GM19372 (cell line): ENCODE data around the gene DND1.
"Not testable (repeated sequence)": the region's sequence is repeated elsewhere in the genome, so short reads cannot be mapped to it uniquely, and the experiment has no call there.

ENCODE experiments used
- ATAC-seq: cut with Tn5 transposase; IDR thresholded peaks from one replicate; pipeline ENCODE4 v1.9.1; 2021; ENCODE audit warnings: mild to moderate bottlenecking, low read depth, moderate library complexity; ENCODE audit not compliant: unreplicated experiment

DND1 gene

GRCh38 chr5:140674211-140674610 is 835 bp upstream of the DND1 start:
- no peak for ATAC-seq

GRCh38 chr5:140672455-140673186 is 755 bp downstream of the DND1 start:
- no peak for ATAC-seq

- no peak for ATAC-seq
Measured at GRCh38 chr5:140671472-140672125, 1.8 kb downstream of the DND1 start.

- not testable (repeated sequence) for ATAC-seq
Measured at GRCh38 chr5:140671035-140671434, 2.3 kb downstream of the DND1 start.

- peak; percentile 97 for ATAC-seq
Measured at GRCh38 chr5:140664359-140665119, 8.8 kb downstream of the DND1 start, which contains the start of gene WDR55. Gene WDR55 (plus strand): TSS chr5:140664904. CDS start chr5:140664913, 9 bp downstream.

GRCh38 chr5:140664030-140664358 is 9.4 kb downstream of the DND1 start:
- no peak for ATAC-seq

GRCh38 chr5:140660371-140660770 is 13.0 kb downstream of the DND1 start:
- not testable (repeated sequence) for ATAC-seq

GRCh38 chr5:140658870-140659269 is 14.5 kb downstream of the DND1 start:
- ATAC-seq: no peak

- ATAC-seq: peak; percentile 33
Measured at GRCh38 chr5:140647042-140647419, 26.3 kb downstream of the DND1 start.

- ATAC-seq: no peak
Measured at GRCh38 chr5:140642718-140643117, 30.7 kb downstream of the DND1 start.

- no peak for ATAC-seq
Measured at GRCh38 chr5:140641716-140642115, 31.7 kb downstream of the DND1 start.

GRCh38 chr5:140639148-140639981 is 34.0 kb downstream of the DND1 start, which contains the start of gene TMCO6:
Gene TMCO6 (plus strand): TSS chr5:140639451. CDS start chr5:140639528, 77 bp downstream.
- ATAC-seq: peak; percentile 94

- not testable (repeated sequence) for ATAC-seq
Measured at GRCh38 chr5:140638898-140639147, 34.6 kb downstream of the DND1 start.

GRCh38 chr5:140637371-140638100 is 35.8 kb downstream of the DND1 start:
- no peak for ATAC-seq

- ATAC-seq: no peak
Measured at GRCh38 chr5:140635291-140636257, 37.8 kb downstream of the DND1 start.

- ATAC-seq: no peak
Measured at GRCh38 chr5:140634103-140634502, 39.3 kb downstream of the DND1 start.

GRCh38 chr5:140633501-140633900 is 39.9 kb downstream of the DND1 start:
- ATAC-seq: no peak

GRCh38 chr5:140633021-140633471 is 40.3 kb downstream of the DND1 start, which contains the start of gene CD14:
Gene CD14 (minus strand): TSS chr5:140633175. CDS start chr5:140633071, 104 bp downstream.
- no peak for ATAC-seq
